ENCODE results near the gene GARNL3.

Gene GARNL3

DNA sequence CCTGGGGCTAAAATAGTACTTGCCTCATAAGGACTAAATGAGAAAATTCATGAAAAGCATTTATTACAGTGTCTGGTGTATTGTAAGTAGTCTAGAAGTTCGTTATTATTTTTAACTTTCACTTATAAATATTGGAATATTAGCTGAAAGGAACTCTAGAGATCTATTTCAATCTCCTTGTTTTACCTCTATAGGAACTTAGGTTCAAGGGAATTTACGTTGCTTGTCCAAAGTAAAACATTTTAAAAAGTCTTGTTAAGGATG is 55.5 kb downstream of the GARNL3 start:
- no peak for TF ChIP-seq SCRT1 (tag by site-specific recombination; IDR thresholded peaks at IDR 0.05; ENCODE audit: borderline replicate concordance)
- TF ChIP-seq, protein P1, sequence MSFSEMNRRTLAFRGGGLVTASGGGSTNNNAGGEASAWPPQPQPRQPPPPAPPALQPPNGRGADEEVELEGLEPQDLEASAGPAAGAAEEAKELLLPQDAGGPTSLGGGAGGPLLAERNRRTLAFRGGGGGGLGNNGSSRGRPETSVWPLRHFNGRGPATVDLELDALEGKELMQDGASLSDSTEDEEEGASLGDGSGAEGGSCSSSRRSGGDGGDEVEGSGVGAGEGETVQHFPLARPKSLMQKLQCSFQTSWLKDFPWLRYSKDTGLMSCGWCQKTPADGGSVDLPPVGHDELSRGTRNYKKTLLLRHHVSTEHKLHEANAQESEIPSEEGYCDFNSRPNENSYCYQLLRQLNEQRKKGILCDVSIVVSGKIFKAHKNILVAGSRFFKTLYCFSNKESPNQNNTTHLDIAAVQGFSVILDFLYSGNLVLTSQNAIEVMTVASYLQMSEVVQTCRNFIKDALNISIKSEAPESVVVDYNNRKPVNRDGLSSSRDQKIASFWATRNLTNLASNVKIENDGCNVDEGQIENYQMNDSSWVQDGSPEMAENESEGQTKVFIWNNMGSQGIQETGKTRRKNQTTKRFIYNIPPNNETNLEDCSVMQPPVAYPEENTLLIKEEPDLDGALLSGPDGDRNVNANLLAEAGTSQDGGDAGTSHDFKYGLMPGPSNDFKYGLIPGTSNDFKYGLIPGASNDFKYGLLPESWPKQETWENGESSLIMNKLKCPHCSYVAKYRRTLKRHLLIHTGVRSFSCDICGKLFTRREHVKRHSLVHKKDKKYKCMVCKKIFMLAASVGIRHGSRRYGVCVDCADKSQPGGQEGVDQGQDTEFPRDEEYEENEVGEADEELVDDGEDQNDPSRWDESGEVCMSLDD (tag by site-specific recombination; IDR thresholded peaks at IDR 0.05), result no peak
- ChIA-PET POLR2A (no interaction called here), CTCF (interaction anchor here (0.6 to 1.5 kb wide), 4 partner anchors 10 to 1468 kb away, joined by 3 to 4 read pairs (median 4); no protein-coding TSS in a partner anchor)
- Histone ChIP-seq H3K9me3 (ENCODE audit: control insufficient read depth, insufficient read depth, low read depth, low read length) (no peaks in the 10 kb centered on the region), H3K27ac (ENCODE audit: extremely low read depth, low read depth, low read length) (no peak overlapping the region), H3K4me3 (ENCODE audit: low read depth, low read length) (no peak overlapping the region), H3K36me3 (ENCODE audit: control insufficient read depth in 2 of 2, insufficient read depth in 1 of 2, low read length in 2 of 2) (peaks cover 0 to 15% of the 10 kb centered on the region in 2 experiments; a peak in 2 of 3 replicates), H3K4me1 (ENCODE audit: control insufficient read depth, insufficient read depth, low read length) (no peaks in the 10 kb centered on the region)

DNA sequence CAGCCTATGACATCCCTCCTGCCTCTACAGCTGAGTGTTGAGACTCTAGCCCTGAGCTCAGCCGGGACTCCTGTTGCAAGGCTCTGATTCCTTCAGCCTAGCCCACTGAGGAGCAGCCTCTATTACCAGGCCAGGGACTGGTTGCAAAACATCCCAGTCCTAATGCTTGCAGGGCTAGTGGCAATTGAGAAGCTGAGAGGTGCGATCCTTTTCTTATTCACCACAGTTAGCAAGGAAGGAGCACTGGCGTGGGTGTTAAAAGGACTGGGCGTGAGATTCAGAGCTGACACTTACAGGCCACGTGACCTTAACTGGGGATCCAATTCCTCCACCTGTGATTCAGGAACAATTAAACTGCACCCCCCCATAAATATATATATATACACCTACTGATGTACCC is 58.8 kb downstream of the GARNL3 start:
- Histone ChIP-seq H3K4me1 (ENCODE audit: control insufficient read depth, insufficient read depth, low read length) (no peaks in the 10 kb centered on the region), H3K36me3 (ENCODE audit: control insufficient read depth in 2 of 2, insufficient read depth in 1 of 2, low read length in 2 of 2) (peaks cover 0 to 10% of the 10 kb centered on the region in 2 experiments; a peak in 1 of 3 replicates), H3K27ac (ENCODE audit: extremely low read depth, low read depth, low read length) (no peak overlapping the region), H3K4me3 (ENCODE audit: low read depth, low read length) (no peak overlapping the region), H3K9me3 (ENCODE audit: control insufficient read depth, insufficient read depth, low read depth, low read length) (no peaks in the 10 kb centered on the region)
- POLR2A ChIA-PET, result no interaction called here
- CTCF ChIA-PET, result no interaction called here
- TF ChIP-seq ZNF776 (tag by site-specific recombination; IDR thresholded peaks at IDR 0.05; ENCODE audit: borderline replicate concordance) (no peak), KLF7 (tag by site-specific recombination; IDR thresholded peaks at IDR 0.05; ENCODE audit: borderline replicate concordance) (no peak)

DNA sequence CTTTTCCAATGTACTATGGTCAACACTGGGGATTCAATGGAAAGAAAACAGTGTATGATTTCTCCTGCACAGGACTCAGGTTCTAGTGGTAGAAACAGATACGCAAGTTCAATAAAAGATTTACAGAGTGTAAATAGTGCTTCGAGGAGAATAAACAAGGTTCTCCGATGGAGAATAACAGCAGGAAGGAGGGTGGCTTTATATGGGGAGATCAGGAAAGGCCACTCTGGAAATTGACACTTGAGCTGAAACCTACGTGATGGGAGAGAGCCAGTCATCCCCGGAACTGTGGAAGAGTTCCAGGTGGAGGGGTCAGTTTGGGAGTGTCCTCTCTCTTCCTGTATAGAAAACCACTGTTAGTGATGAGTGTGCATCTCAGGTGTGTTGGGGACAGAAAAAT is 65.9 kb downstream of the GARNL3 start:
- no peak for TF ChIP-seq ZNF248 (tag by site-specific recombination; IDR thresholded peaks at IDR 0.05)
- no peak for TF ChIP-seq ZNF768 (tag by site-specific recombination; IDR thresholded peaks at IDR 0.05)
- no peak for TF ChIP-seq ZNF157 (tag by site-specific recombination; IDR thresholded peaks at IDR 0.05)
- TF ChIP-seq ZBTB48 (tag by site-specific recombination; IDR thresholded peaks at IDR 0.05), result no peak
- no peak for TF ChIP-seq ZNF423 (tag by site-specific recombination; IDR thresholded peaks at IDR 0.05)
- no peak for TF ChIP-seq ZNF791 (tag by site-specific recombination; IDR thresholded peaks at IDR 0.05)
- TF ChIP-seq ZNF426 (tag by site-specific recombination; IDR thresholded peaks at IDR 0.05), result no peak
- no peak for TF ChIP-seq ZNF174 (tag by site-specific recombination; IDR thresholded peaks at IDR 0.05)
- TF ChIP-seq, protein P2, sequence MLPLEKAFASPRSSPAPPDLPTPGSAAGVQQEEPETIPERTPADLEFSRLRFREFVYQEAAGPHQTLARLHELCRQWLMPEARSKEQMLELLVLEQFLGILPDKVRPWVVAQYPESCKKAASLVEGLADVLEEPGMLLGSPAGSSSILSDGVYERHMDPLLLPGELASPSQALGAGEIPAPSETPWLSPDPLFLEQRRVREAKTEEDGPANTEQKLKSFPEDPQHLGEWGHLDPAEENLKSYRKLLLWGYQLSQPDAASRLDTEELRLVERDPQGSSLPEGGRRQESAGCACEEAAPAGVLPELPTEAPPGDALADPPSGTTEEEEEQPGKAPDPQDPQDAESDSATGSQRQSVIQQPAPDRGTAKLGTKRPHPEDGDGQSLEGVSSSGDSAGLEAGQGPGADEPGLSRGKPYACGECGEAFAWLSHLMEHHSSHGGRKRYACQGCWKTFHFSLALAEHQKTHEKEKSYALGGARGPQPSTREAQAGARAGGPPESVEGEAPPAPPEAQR (tag by site-specific recombination; IDR thresholded peaks at IDR 0.05), result no peak
- no peak for TF ChIP-seq REPIN1 (tag by site-specific recombination; IDR thresholded peaks at IDR 0.05; ENCODE audit: low read depth)
- TF ChIP-seq ZNF341 (tag by site-specific recombination; IDR thresholded peaks at IDR 0.05; ENCODE audit: low read depth), result no peak
- no peak for TF ChIP-seq ZNF561 (tag by site-specific recombination; IDR thresholded peaks at IDR 0.05; ENCODE audit: borderline replicate concordance)
- TF ChIP-seq, protein P3, sequence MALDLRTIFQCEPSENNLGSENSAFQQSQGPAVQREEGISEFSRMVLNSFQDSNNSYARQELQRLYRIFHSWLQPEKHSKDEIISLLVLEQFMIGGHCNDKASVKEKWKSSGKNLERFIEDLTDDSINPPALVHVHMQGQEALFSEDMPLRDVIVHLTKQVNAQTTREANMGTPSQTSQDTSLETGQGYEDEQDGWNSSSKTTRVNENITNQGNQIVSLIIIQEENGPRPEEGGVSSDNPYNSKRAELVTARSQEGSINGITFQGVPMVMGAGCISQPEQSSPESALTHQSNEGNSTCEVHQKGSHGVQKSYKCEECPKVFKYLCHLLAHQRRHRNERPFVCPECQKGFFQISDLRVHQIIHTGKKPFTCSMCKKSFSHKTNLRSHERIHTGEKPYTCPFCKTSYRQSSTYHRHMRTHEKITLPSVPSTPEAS (tag by site-specific recombination; IDR thresholded peaks at IDR 0.05), result no peak
- TF ChIP-seq ZNF366 (tag by site-specific recombination; conservative IDR thresholded peaks at IDR 0.05), result no peak
- TF ChIP-seq HOXA7 (CRISPR knock-in tag; IDR thresholded peaks at IDR 0.05; ENCODE audit: borderline replicate concordance), result no peak
- no peak for TF ChIP-seq ZNF623 (tag by site-specific recombination; IDR thresholded peaks at IDR 0.05)
- no peak for TF ChIP-seq ZNF19 (tag by site-specific recombination; IDR thresholded peaks at IDR 0.05; ENCODE audit: low read depth)
- TF ChIP-seq ZNF16 (tag by site-specific recombination; IDR thresholded peaks at IDR 0.05; ENCODE audit: low read depth), result no peak
- Histone ChIP-seq H3K36me3 (ENCODE audit: control insufficient read depth in 2 of 2, insufficient read depth in 1 of 2, low read length in 2 of 2) (peaks cover 0 to 9% of the 10 kb centered on the region in 2 experiments; a peak in 1 of 3 replicates), H3K9me3 (ENCODE audit: control insufficient read depth, insufficient read depth, low read depth, low read length) (no peaks in the 10 kb centered on the region), H3K27ac (ENCODE audit: extremely low read depth, low read depth, low read length) (no peak overlapping the region), H3K4me1 (ENCODE audit: control insufficient read depth, insufficient read depth, low read length) (no peaks in the 10 kb centered on the region), H3K4me3 (ENCODE audit: low read depth, low read length) (no peak overlapping the region)
- ChIA-PET CTCF (no interaction called here), POLR2A (no interaction called here)
